Adipose tissue (tissue), 3 donors: ENCODE measurements around the gene CDK5RAP1. TPM values are rescaled to one million over a fixed set of nuclear protein-coding genes. Genes with fewer than 3 reads are reported as not detected.
"Not testable (repeated sequence)": the region's sequence is repeated elsewhere in the genome, so short reads cannot be mapped to it uniquely, and the experiment has no call there.

Source experiments
- H3K27ac ChIP-seq: one replicate; pipeline ENCODE4 v1.5.1; 2013; ENCODE audit warnings: low read depth, low read length
- WGBS, 3 donors: extraction: QIAGEN DNeasy Blood & Tissue Kit; methylation state at CpG; one replicate each; pipeline ENCODE4 v1.1.7; 2013; 5-methylcytosine and 5-hydroxymethylcytosine counted together
- polyA plus RNA-seq, 3 donors: library from polyadenylated mRNA; stranded (reverse); fragments of 200-250 nt; gene quantifications; one replicate each; pipeline ENCODE4 v1.2.3, GENCODE V29; 2013
- donor health status: healthy with polysubstance abuse.
- donor health status: Bipolar disorder and iron deficiency.
- donor health status: healthy.

Gene CDK5RAP1
- polyA plus RNA-seq, 3 donors: 10.9 to 21.3 (median 20.7) TPM

DNA sequence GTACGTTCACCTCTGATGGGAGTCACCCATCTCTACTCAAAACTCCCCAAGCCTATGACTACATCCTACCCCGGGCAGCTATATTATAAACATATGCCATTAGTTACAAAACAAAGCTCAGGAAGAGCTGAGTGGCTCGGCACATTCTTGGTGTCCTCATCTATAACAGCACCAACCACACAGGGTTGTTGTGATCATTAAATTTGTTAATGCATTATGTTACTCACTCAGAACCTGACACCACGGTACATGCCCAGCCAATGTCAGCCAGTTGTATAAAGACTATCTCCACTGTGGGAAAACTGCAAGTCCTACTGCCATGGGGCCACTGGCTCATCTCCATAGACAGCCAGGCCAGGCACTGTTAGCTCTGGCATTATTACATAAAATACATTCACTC lies 7.7 kb downstream of the CDK5RAP1 start:
- WGBS, 3 donors: 88 to 94% (median 91%) methylated on average over 4 of the region's 4 CpGs
- H3K27ac ChIP-seq: no peak overlapping the region

DNA sequence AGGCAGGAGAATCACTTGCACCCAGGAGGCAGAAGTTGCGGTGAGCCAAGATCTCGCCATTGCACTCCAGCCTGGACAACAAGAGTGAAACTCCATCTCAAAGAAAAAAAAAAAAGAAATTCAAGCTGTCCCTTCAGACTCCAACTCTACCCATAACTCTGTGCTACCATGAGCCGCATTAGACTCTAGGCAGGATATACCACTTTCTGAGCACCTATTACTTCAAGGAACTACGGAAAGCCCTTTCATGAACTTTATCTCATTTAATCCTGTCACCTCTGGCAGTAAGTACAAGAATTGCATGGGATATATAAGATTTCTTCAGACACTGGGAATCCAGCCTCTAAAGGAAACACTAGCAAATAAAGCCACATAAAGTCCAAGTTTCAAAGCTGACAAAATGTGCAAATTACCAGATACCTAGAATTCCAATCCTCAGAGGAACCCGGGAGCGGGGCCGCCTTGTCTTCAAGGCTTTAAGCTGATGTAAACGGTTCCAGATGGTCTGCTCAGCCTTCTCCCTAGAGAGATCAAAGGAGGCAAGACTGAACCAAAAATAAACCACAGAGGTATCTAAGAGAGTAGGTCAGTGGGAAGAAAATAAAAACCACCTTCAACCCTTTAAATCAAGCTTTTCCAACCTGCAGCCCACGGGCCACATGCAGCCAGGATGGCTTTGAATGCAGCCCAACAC lies 9.4 kb downstream of the CDK5RAP1 start:
- H3K27ac ChIP-seq: no peak overlapping the region
- WGBS, 3 donors: 67 to 83% (median 73%) methylated on average over 9 of the region's 9 CpGs

DNA sequence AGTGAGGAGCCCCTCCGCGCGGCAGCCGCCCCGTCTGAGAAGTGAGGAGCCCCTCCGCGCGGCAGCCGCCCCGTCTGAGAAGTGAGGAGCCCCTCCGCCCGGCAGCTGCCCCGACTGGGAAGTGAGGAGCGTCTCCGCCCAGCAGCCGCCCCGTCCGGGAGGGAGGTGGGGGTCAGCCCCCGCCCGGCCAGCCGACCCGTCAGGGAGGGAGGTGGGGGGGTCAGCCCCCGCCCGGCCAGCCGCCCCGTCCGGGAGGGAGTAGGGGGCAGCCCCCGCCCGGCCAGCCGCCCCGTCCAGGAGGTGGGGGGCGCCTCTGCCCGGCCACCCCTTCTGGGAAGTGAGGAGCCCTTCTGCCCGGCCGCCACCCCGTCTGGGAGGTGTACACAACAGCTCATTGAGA lies 12.0 kb downstream of the CDK5RAP1 start:
- not testable (repeated sequence) for H3K27ac ChIP-seq
- WGBS, 3 donors: 98 to 99% (median 98%) methylated on average over 17 to 36 of the region's 36 CpGs

DNA sequence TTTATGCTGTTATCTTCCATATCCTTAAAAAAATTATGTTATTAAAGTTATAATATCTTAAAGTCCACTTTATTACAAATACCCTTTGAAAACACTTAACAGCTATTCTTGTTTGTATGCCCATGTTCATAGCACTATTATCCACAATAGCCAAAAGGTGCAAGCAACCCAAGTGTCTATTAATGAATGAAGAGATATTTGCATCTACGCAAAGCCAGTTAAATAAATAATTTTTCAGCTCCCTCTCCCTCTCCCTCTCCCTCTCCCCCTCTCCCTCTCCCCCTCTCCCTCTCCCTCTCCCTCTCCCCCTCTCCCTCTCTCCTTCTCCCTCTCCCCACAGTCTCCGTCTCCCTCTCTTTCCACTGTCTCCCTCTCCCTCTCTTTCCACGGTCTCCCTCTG lies 13.1 kb downstream of the CDK5RAP1 start:
- no peak overlapping the region for H3K27ac ChIP-seq
- 88 to 99% (median 98%) methylated on average over 2 to 3 of the region's 3 CpGs for WGBS, 3 donors

DNA sequence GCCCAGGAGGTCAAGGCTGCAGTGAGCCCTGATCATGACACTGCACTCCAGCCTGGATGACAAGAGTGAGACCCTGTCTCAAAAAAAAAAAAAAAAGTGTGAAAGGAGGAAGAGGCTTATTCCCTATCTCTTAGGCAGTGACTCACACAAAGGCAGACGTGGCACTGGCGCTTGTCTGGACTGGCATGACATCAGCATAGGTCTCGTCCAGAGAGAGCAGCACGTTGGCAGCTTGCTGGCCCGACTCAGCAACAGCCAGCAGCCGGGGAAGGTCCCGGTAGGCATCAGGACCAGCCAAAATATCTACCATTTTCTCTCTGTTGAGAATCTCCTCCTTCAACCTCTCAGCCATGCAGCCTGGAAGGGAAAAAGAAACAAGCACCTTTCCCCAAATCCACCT lies 14.1 kb downstream of the CDK5RAP1 start:
- WGBS, 3 donors: 77 to 89% (median 84%) methylated on average over 7 of the region's 7 CpGs
- H3K27ac ChIP-seq: no peak overlapping the region

DNA sequence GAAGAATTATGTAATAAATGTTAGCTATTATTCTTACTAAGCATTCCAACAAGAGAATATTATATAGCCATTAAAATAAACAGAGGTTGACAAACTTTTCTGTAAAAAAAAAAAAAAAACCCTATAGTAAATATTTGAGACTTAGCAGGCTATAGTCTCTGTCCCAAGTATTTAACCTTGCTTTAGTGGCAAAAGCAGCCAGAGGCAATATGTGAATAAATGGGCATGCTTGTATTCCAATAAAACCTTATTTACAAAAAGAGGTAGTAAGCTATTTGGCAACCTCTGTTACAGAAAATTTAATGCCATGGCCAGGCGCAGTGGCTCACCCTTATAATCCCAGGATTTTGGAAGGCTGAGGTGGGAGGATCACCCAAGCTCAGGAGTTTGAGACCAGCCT lies 14.6 kb downstream of the CDK5RAP1 start:
- H3K27ac ChIP-seq: no peak overlapping the region
- whole genome bisulfite sequencing, 3 donors: 93 to 100% (median 96%) methylated on average over 1 of the region's 1 CpG

DNA sequence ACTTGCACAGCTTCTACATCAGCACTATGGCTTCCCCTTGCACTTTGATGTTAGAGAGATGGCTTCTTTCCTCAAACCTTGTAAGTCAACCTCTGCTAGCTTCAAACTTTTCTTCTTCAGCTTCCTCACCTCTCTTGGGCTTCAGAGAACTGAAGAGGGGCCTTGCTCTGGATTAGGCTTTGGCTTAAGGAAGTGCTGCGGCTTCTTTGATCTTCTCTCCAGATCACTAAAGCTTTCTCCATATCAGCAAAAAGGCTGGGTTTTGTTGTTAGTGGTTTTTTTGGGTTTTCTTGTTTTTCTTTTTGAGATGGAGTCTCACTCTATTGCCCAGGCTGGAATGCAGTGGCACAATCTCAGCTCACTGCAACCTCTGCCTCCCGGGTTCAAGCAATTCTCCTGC lies 24.0 kb downstream of the CDK5RAP1 start:
- no peak overlapping the region for H3K27ac ChIP-seq
- 92 to 99% (median 94%) methylated on average over 2 of the region's 2 CpGs for WGBS, 3 donors

DNA sequence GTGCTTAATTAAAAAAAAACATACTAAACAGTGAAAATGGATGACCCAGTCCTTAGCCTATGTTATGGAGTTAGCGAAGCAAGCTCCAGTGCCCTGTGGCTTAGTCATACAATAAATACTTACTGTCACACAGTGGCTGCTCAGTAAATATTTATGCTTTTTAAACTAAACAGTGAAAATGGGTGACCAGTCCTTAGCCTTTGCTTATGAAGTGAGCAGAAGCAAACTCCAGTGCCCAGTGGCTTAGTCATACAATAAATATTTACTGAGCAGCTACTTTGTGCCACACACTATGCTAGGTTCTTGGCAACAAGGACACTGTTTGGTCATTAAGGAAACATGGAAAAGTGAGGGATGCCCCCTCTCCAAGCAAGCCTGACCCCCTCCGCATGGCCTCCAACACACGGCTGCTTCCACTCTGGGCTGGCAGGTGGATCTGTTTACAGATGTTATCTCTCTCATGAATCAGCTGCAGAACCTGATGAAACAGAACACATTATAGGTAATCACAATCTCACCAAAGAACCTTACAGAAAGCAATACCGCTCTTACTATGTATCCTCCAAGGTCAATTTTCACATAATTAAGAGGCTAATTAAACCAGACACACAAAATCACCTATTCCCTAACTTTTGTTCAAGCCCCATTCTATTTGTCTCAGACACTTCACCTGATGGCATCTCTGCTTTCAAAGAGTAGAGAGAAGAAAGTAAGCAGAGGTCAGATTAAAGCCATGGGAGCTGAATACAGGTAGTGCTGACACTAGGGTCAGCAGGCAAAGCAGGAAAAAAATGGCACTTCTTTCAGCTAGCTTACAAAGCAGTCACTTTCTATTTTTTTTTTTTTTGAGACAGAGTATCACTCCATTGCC lies 27.3 kb downstream of the CDK5RAP1 start:
- H3K27ac ChIP-seq: no peak overlapping the region
- WGBS, 3 donors: 88 to 95% (median 93%) methylated on average over 4 of the region's 4 CpGs

DNA sequence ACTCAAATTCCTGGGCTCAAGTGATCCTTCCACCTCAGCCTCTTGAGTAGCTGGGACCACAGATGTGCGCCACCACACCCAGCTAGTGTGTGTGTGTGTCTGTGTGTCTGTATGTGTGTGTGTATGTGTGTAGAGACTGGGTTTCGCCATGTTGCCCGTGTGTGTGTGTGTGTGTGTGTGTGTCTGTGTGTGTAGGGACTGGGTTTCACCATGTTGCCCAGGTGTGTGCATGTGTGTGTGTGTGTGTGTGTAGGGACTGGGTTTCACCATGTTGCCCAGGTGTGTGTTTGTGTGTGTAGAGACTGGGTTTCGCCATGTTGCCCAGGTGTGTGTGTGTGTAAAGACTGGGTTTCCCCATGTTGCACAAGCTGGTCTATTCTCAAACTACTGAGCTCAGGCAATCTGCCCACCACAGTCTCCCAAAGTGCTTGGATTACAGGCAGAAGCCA lies 28.3 kb downstream of the CDK5RAP1 start:
- WGBS, 3 donors: 87 to 98% (median 90%) methylated on average over 4 of the region's 4 CpGs
- H3K27ac ChIP-seq: no peak overlapping the region

DNA sequence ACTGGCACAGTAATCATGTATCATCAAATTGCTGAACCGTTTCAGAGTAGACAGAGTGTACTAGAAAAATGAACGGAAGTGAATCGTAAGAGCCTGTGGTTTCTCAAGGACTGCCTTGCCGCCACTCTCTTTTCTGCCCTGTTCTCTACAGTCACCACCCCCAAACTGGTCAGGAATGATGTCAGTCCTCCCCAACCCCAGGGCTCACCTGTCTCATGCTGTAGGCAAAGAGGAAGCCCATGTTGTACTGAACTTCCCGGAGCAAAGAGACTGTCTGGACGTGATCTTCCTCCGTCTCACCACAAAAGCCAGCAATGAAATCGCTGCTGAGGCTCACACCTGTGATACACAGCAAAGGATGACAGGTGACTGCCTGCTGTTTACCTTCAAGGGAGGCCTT lies 31.0 kb downstream of the CDK5RAP1 start:
- whole genome bisulfite sequencing, 3 donors: 85 to 94% (median 88%) methylated on average over 8 of the region's 8 CpGs
- H3K27ac ChIP-seq: no peak overlapping the region

DNA sequence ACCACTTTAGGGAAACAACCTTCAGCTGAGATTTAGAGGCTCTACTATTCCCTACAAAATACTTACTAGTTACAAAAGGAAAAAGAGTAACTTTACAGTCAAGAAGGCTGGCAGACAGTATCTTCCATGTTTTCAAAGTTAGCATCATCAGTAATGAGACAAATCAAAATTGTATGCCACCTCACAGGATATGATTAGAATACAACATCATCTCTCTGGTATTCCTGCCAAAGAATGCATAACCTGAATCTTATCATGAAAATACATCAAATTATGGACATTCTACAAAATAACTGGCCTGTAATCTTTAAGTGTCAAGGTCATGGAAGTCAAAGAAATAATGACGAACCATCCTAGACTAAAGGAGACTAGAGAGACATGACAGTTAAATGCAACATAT lies 38.4 kb downstream of the CDK5RAP1 start:
- H3K27ac ChIP-seq: no peak overlapping the region
- WGBS, 3 donors: 48 to 88% (median 86%) methylated on average over 1 of the region's 1 CpG

DNA sequence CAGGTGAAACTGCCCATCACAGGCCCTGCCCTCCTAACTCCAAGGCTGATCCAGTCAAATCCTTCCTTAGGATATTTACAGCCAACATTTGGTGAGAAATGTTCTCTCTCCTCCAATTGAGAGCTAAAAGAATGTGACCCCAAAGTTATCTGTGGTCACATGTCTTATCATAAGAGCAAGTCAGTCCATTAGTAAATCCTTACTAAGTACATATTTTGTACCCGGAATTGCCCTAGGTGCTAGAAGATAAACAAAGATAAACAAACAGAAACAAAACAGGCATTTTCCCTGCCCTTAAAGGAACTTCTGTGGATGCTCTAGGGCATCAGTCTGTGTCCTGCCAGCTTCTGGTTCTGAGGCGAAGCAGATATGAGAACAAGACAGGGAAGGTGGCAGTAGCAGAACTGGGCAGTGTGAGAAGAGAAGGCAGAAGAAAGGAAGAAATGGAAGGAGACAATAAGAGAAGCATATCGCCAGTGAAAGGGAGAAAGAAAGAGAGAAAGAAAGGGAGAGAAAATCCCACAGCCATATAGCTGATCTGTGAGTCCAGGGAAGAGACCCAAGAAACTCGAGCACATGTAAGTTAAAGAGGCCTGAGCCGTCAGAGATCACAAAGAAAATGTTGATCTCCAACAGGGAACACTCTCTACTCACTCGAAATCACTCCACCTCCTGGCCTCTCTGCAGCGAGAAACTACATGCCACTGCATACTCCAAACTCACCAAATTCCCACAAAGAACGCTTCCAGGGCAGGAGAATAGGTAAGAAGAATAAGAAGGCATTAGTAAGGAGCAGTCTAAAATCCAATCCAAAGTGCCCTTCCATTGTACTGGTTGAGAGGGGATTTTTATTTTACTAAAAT lies 41.7 kb downstream of the CDK5RAP1 start:
- 79 to 87% (median 82%) methylated on average over 8 of the region's 8 CpGs for WGBS, 3 donors
- no peak overlapping the region for H3K27ac ChIP-seq

DNA sequence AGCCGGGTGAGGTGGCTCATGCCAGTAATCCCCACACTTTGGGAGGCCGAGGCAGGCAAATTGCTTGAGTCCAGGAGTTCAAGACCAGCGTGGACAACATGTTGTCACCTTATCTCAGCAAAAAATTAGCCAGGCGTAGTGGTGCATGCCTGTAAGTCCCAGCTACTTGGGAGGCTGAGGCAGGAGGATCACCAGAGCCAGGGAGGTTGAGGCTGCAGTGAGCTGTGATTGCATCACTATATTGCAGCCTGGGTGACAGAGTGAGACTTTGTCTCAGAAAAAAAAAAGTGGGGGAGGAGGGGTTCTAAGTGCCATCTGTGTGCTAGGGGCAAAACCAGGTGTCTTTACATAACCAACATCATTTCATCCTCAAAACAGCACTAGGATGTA lies 48.3 kb downstream of the CDK5RAP1 start:
- 90 to 95% (median 93%) methylated on average over 4 of the region's 4 CpGs for WGBS, 3 donors
- H3K27ac ChIP-seq: no peak overlapping the region

DNA sequence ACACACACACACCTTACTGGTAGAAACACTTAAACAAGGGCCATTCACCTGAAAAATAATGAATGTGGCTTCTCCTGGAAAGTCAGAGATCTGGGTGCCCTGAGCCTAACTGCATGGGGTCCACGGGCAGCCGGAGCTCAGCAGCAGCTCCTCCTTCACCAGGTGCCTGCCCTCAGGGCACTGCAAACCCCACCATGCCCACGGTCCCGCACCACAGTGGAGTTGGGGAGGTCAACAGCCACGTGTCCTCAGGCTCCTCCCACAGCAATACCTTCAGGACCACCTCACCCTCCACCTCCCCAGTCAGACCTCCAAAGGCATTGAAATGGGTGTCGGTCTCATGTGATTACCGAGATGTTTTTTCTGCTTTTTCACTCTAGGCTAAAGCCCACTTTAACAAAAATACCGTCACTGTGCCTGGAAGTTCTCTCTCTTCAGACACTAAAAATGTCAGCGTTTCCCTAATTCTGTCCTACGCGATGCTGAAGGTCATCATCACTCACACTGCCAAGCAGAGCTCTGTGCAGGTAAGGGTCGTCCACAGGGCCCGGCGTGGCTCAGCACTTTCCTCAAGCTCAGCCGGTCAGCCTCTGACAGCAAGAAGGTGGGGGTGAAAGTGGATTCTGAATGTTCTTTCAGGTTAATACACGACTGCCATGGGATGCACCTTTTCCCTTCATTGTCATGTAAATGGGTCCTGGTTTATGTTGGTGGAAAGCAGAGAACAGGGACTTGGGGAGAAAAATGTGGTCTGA lies 48.9 kb downstream of the CDK5RAP1 start:
- no peak overlapping the region for H3K27ac ChIP-seq
- 78 to 84% (median 80%) methylated on average over 16 of the region's 16 CpGs for WGBS, 3 donors

DNA sequence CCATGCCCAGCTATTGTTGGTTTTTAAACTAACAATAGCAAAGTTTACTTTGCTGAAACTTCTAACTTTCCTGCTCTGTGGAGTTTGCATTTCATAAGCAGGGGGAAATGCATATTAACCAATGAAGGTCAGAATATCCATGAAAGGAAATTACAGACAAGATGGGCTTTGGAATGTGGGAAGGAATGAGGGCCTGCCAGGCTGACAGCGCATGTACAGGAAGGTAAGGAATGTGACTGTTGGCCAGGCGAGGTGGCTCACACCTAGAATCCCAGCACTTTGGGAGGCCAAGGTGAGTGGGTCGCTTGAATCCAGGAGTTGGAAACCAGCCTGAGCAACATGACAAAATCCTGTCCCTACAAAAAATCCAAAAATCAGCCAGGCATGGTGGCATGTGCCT lies 49.6 kb downstream of the CDK5RAP1 start:
- WGBS, 3 donors: 78 to 83% (median 81%) methylated on average over 3 of the region's 3 CpGs
- H3K27ac ChIP-seq: no peak overlapping the region

DNA sequence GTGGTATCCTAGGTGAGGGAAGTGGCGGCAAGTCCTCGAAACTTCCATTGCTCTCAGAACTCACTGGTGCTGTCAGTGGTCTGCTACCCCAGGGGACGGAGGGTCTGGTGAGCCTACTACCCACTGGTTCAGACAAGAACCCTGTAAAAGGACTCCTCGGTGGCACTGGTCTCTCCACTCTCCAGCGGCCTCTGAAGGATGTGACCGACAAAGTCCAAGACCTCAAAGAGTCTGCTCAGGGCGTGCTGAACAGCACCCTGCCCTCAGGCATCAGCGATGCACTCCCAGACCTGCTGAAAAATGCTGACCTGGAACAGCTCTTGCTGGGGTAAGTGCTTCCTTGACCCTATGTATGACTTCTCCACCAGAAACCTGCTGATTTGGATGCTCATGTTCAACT lies 51.8 kb downstream of the CDK5RAP1 start:
- 88 to 97% (median 97%) methylated on average over 8 of the region's 8 CpGs for WGBS, 3 donors

DNA sequence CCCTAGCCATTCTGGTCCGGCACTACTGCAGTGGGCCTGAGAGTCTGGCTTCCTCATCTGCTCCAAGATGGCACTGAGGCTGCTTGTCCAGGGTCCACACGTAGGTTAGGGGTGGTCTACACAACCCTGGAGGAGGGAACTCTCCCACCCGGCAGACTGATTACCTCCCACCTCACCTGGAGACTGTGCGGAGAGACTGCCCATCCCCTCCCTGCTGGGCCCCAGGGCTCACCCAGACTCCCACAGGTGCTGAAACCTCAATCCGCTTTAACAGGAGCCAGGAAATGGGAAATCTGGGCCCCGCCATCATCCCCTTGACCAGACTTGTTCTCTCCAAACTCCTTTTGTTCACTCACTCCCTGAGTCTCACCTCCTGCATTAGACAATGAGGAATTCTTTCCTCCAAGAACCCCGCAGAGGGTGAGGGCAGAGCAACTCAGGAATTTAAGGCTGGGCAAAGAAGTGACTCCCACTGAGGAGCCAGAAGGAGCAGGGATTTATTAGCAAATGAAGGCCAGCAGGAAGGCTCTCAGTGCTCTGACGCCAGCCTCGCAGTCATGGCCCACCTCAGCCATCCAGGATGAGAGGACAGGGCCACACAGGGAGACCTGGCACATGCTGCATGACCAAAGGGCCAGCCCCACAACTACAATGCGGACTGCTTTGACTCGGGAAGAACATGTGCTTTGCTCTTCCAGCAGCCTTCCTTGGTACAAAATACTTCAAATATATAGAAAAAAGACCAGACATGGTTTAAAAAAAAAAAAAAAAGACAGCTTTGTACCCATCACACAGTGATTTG lies 53.0 kb downstream of the CDK5RAP1 start:
- H3K27ac ChIP-seq: no peak overlapping the region
- WGBS, 3 donors: 88 to 92% (median 89%) methylated on average over 11 of the region's 11 CpGs

More for the DNA sequence above, 51.8 kb downstream of the CDK5RAP1 start:
- no peak overlapping the region for H3K27ac ChIP-seq
